Activated CD4-positive, alpha-beta T cell treated with anti-CD3 and anti-CD28 coated beads, Interleukin-2, amount 50 U/mL, for 4 hours (primary cell): ENCODE results near the gene TBRG1.
"Not testable (repeated sequence)": the region's sequence is repeated elsewhere in the genome, so short reads cannot be mapped to it uniquely, and the experiment has no call there.

Experiments used
- DNase-seq, 2 experiments: peaks; one replicate each; pipeline ENCODE4 v3.0.0-alpha.2; 2020

TBRG1 gene

GRCh38 chr11:124622531-124623451, at the start of gene TBRG1:
TBRG1 (plus strand) TSS chr11:124622864; CDS start chr11:124623084, 220 bp downstream.
- peak; percentile 71 to 75 for DNase-seq

- DNase-seq = no peak
These were observed 44.8 kb upstream of the TBRG1 start for GRCh38 chr11:124577716-124578427.

GRCh38 chr11:124578761-124579160, 43.9 kb upstream of the TBRG1 start:
- no peak for DNase-seq

GRCh38 chr11:124581817-124582216, 40.8 kb upstream of the TBRG1 start:
- no peak for DNase-seq

- no peak for DNase-seq
These were observed 40.1 kb upstream of the TBRG1 start for GRCh38 chr11:124582565-124582964.

GRCh38 chr11:124583781-124584180, 38.9 kb upstream of the TBRG1 start:
- no peak for DNase-seq

GRCh38 chr11:124584681-124585372, 37.8 kb upstream of the TBRG1 start:
- DNase-seq = no peak

GRCh38 chr11:124586238-124586860, 36.3 kb upstream of the TBRG1 start:
- DNase-seq = peak; percentile 26 to 29

GRCh38 chr11:124591430-124591829, 31.2 kb upstream of the TBRG1 start:
- no peak for DNase-seq

GRCh38 chr11:124592627-124593026, 30.0 kb upstream of the TBRG1 start:
- no peak for DNase-seq

- no peak for DNase-seq
These were observed 27.4 kb upstream of the TBRG1 start for GRCh38 chr11:124595302-124595701.

- no peak for DNase-seq
These were observed 25.0 kb upstream of the TBRG1 start for GRCh38 chr11:124597626-124598025.

- no peak for DNase-seq
These were observed 21.9 kb upstream of the TBRG1 start for GRCh38 chr11:124600621-124601320.

GRCh38 chr11:124602193-124602592, 20.5 kb upstream of the TBRG1 start:
- no peak for DNase-seq

GRCh38 chr11:124602723-124603122, 19.9 kb upstream of the TBRG1 start:
- DNase-seq = not testable (repeated sequence)

GRCh38 chr11:124605719-124606118, 16.9 kb upstream of the TBRG1 start:
- no peak for DNase-seq

- DNase-seq = no peak
These were observed 14.5 kb upstream of the TBRG1 start for GRCh38 chr11:124608147-124608546.

- DNase-seq = no peak
These were observed 12.4 kb upstream of the TBRG1 start for GRCh38 chr11:124610295-124610694.

GRCh38 chr11:124611064-124611463, 11.6 kb upstream of the TBRG1 start, which contains the start of gene PANX3:
PANX3 (plus strand) TSS chr11:124611428; CDS start chr11:124611557, 129 bp downstream.
- DNase-seq = no peak

GRCh38 chr11:124612045-124612444, 10.6 kb upstream of the TBRG1 start:
- DNase-seq = no peak

- no peak for DNase-seq
These were observed 10.0 kb upstream of the TBRG1 start for GRCh38 chr11:124612567-124613246.
